Liver (tissue), 9 donors: ENCODE measurements around the gene ANKRD29. TPM values are rescaled to one million over a fixed set of nuclear protein-coding genes. Genes with fewer than 3 reads are reported as not detected.

ENCODE experiments used
- DNase-seq: peaks from one replicate; pipeline ENCODE4 v3.0.0-alpha.2; 2017; ENCODE audit warnings: low spot score
- H3K27ac ChIP-seq, 2 donors: one replicate each; pipeline ENCODE4 v1.7.0; 2013; ENCODE audit warnings: inconsistent platforms in 2 of 2, low read length in 2 of 2, control low read depth in 1 of 2, low read depth in 1 of 2, mild to moderate bottlenecking in 1 of 2
- H3K27me3 ChIP-seq, 4 donors: one replicate each; pipeline versions ENCODE4 v1.6.1 to v1.7.0; 2013; ENCODE audit warnings: low read length in 3 of 4, inconsistent platforms in 1 of 4, mild to moderate bottlenecking in 1 of 4, moderate library complexity in 1 of 4; ENCODE audit not compliant: control insufficient read depth in 4 of 4, insufficient read depth in 4 of 4
- H3K36me3 ChIP-seq, 4 donors: one replicate each; pipeline versions ENCODE4 v1.6.1 to v1.7.0; 2013; ENCODE audit warnings: low read length in 3 of 4, mild to moderate bottlenecking in 3 of 4, low read depth in 1 of 4, moderate library complexity in 1 of 4; ENCODE audit not compliant: control insufficient read depth in 4 of 4, insufficient read depth in 3 of 4
- H3K4me1 ChIP-seq, 4 donors: one replicate each; pipeline versions ENCODE4 v1.6.1 to v1.7.0; 2013; ENCODE audit warnings: low read length in 3 of 4, mild to moderate bottlenecking in 3 of 4, moderate library complexity in 1 of 4; ENCODE audit not compliant: control insufficient read depth in 4 of 4, insufficient read depth in 4 of 4
- H3K4me3 ChIP-seq, 3 donors: one replicate each; pipeline versions ENCODE4 v1.6.1 to v1.7.0; 2013; ENCODE audit warnings: low read length in 3 of 3, control low read depth in 1 of 3, low read depth in 1 of 3, mild to moderate bottlenecking in 1 of 3
- H3K9ac ChIP-seq, 2 donors: one replicate each; pipeline ENCODE4 v1.7.0; 2013; ENCODE audit warnings: low read length in 2 of 2, mild to moderate bottlenecking in 2 of 2, moderate library complexity in 2 of 2, control low read depth in 1 of 2, low read depth in 1 of 2
- H3K9me3 ChIP-seq, 4 donors: one replicate each; pipeline versions ENCODE4 v1.6.1 to v1.7.0; 2013; ENCODE audit warnings: low read length in 3 of 4; ENCODE audit not compliant: control insufficient read depth in 4 of 4
- ATF3 ChIP-seq: IDR thresholded peaks from 2 replicates; pipeline ENCODE4 v1.6.1; 2016; ENCODE audit warnings: antibody characterized with exemption
- CTCF ChIP-seq: fragments of 150-350 bp; IDR thresholded peaks from 2 replicates; pipeline ENCODE4 v1.5.1; 2017; ENCODE audit warnings: improper control_type of control experiment, low read depth, low read length; ENCODE audit not compliant: missing input control
- EGR1 ChIP-seq, 2 donors: IDR thresholded peaks; 2 replicates each; pipeline ENCODE4 v1.6.1; 2016 to 2018; ENCODE audit warnings: antibody characterized with exemption in 2 of 2, low read depth in 2 of 2
- FOXA1 ChIP-seq: IDR thresholded peaks from 2 replicates; pipeline ENCODE4 v1.6.1; 2016; ENCODE audit warnings: antibody characterized with exemption
- FOXA2 ChIP-seq: IDR thresholded peaks from 2 replicates; pipeline ENCODE4 v1.6.1; 2016; ENCODE audit warnings: antibody characterized with exemption
- GABPA ChIP-seq, 2 donors: IDR thresholded peaks in 1 of 2; conservative IDR thresholded peaks in 1 of 2; 2 replicates each; pipeline ENCODE4 v1.6.1; 2016; ENCODE audit warnings: antibody characterized with exemption in 2 of 2, mild to moderate bottlenecking in 1 of 2, moderate library complexity in 1 of 2
- HNF4A ChIP-seq, 2 donors: conservative IDR thresholded peaks; 2 replicates each; pipeline ENCODE4 v1.6.1; 2016; ENCODE audit warnings: antibody characterized with exemption in 2 of 2, mild to moderate bottlenecking in 2 of 2
- HNF4G ChIP-seq: IDR thresholded peaks from 2 replicates; pipeline ENCODE4 v1.6.1; 2016; ENCODE audit warnings: antibody characterized with exemption
- JUND ChIP-seq, 2 donors: IDR thresholded peaks; 2 replicates each; pipeline ENCODE4 v1.6.1; 2016; ENCODE audit warnings: antibody characterized with exemption in 2 of 2
- MAX ChIP-seq: IDR thresholded peaks from 2 replicates; pipeline ENCODE4 v1.6.1; 2016; ENCODE audit warnings: antibody characterized with exemption
- NR2F2 ChIP-seq: IDR thresholded peaks from 2 replicates; pipeline ENCODE4 v1.6.1; 2016; ENCODE audit warnings: antibody characterized with exemption
- RAD21 ChIP-seq, 2 donors: IDR thresholded peaks; 2 replicates each; pipeline ENCODE4 v1.6.1; 2016; ENCODE audit warnings: antibody characterized with exemption in 2 of 2, mild to moderate bottlenecking in 2 of 2
- REST ChIP-seq: IDR thresholded peaks from 2 replicates; pipeline ENCODE4 v1.6.1; 2016; ENCODE audit warnings: antibody characterized with exemption, mild to moderate bottlenecking
- RXRA ChIP-seq, 2 donors: IDR thresholded peaks; 2 replicates each; pipeline ENCODE4 v1.6.1; 2017 to 2018; ENCODE audit warnings: antibody characterized with exemption in 2 of 2, mild to moderate bottlenecking in 1 of 2
- SP1 ChIP-seq: IDR thresholded peaks from 2 replicates; pipeline ENCODE4 v1.6.1; 2018; ENCODE audit warnings: antibody characterized with exemption, mild to moderate bottlenecking
- TAF1 ChIP-seq: conservative IDR thresholded peaks from 2 replicates; pipeline ENCODE4 v1.6.1; 2016; ENCODE audit warnings: antibody characterized with exemption, mild to moderate bottlenecking
- YY1 ChIP-seq: IDR thresholded peaks from 2 replicates; pipeline ENCODE4 v1.6.1; 2016; ENCODE audit warnings: antibody characterized with exemption, mild to moderate bottlenecking
- ZBTB33 ChIP-seq: IDR thresholded peaks from 2 replicates; pipeline ENCODE4 v1.6.1; 2016; ENCODE audit warnings: antibody characterized with exemption
- WGBS: extraction: QIAGEN DNeasy Blood & Tissue Kit; methylation state at CpG from one replicate; pipeline ENCODE4 v1.1.7; 2013; 5-methylcytosine and 5-hydroxymethylcytosine counted together
- polyA plus RNA-seq, 2 donors: library from polyadenylated mRNA; stranded (reverse) in 1 of 2; unstranded in 1 of 2; fragments of 200-250 nt in 1 of 2; fragments of >200 nt in 1 of 2; fragmentation: Nextera tagmentation in 1 of 2; extraction: Ambion mirVana in 1 of 2; gene quantifications; one replicate each; pipeline versions ENCODE4 v1.2.1 to v1.2.3, GENCODE V29; 2013 to 2015
- total RNA-seq, 2 donors: library from RNA; depleted of rRNA; stranded (reverse); fragments of >200 nt; gene quantifications; one replicate each; pipeline ENCODE4 v1.2.3, GENCODE V29; 2014
- donor health status: healthy.
- donor health status: healthy.
- donor health status: healthy.
- donor health status: healthy.
- donor health status: healthy.

The ANKRD29 gene
- total and polyA plus RNA-seq, 4 donors = 0.14 to 0.50 (median 0.33) TPM

GRCh38 chr18:23675236-23675635 lies 12.5 kb upstream of the ANKRD29 start:
- Histone ChIP-seq H3K4me1 (no peaks in the 10 kb centered on the region), H3K9ac (no peak overlapping the region), H3K4me3 (no peak overlapping the region), H3K9me3 (no peaks in the 10 kb centered on the region), H3K27me3 (peaks cover 0 to 4% (median 0%) of the 10 kb centered on the region in 4 donors), H3K36me3 (no peaks in the 10 kb centered on the region), H3K27ac (no peak overlapping the region)
- no peak for DNase-seq
- TF ChIP-seq FOXA1 (no peak), RAD21 (IDR thresholded peaks at IDR 0.05) (no peak), RXRA (IDR thresholded peaks at IDR 0.05) (no peak), EGR1 (IDR thresholded peaks at IDR 0.05; ENCODE audit: low read depth in 2 of 2) (no peak), HNF4G (no peak), HNF4A (conservative IDR thresholded peaks at IDR 0.05) (no peak), MAX (no peak), CTCF (no peak), NR2F2 (no peak), GABPA (IDR thresholded peaks at IDR 0.05 in 1 of 2, conservative IDR thresholded peaks at IDR 0.05 in 1 of 2) (no peak), FOXA2 (no peak), REST (no peak), JUND (IDR thresholded peaks at IDR 0.05) (no peak), SP1 (no peak), YY1 (no peak), ZBTB33 (no peak), TAF1 (no peak), ATF3 (no peak)

GRCh38 chr18:23673725-23674124 lies 11.0 kb upstream of the ANKRD29 start:
- WGBS = 71% methylated on average over 1 of the region's 1 CpG
- H3K27ac ChIP-seq = no peak overlapping the region
- H3K4me3 ChIP-seq = no peak overlapping the region
- DNase-seq = no peak
- H3K27me3 ChIP-seq = no peaks in the 10 kb centered on the region
- H3K36me3 ChIP-seq = no peaks in the 10 kb centered on the region
- H3K9me3 ChIP-seq = no peaks in the 10 kb centered on the region
- H3K9ac ChIP-seq = no peak overlapping the region
- no peaks in the 10 kb centered on the region for H3K4me1 ChIP-seq
- no peak for TF ChIP-seq NR2F2
- TF ChIP-seq CTCF = no peak
- no peak for TF ChIP-seq FOXA2
- TF ChIP-seq EGR1 (IDR thresholded peaks at IDR 0.05; ENCODE audit: low read depth in 2 of 2) = no peak
- no peak for TF ChIP-seq YY1
- no peak for TF ChIP-seq MAX
- TF ChIP-seq FOXA1 = no peak
- TF ChIP-seq RXRA (IDR thresholded peaks at IDR 0.05) = no peak
- no peak for TF ChIP-seq RAD21 (IDR thresholded peaks at IDR 0.05)
- TF ChIP-seq HNF4A (conservative IDR thresholded peaks at IDR 0.05) = no peak
- no peak for TF ChIP-seq ATF3
- TF ChIP-seq SP1 = no peak
- TF ChIP-seq GABPA (IDR thresholded peaks at IDR 0.05 in 1 of 2, conservative IDR thresholded peaks at IDR 0.05 in 1 of 2) = no peak
